Tibial nerve (tissue), 4 donors: ENCODE results near the gene BRMS1. TPM values are rescaled to one million over a fixed set of nuclear protein-coding genes. Genes with fewer than 3 reads are reported as not detected.
A peak's percentile ranks its signal among the peaks of the same experiment; 100 is the strongest.

ENCODE experiments used
- DNase-seq, 2 donors: peaks; one replicate each; pipeline ENCODE4 v3.0.0-alpha.2; 2019; ENCODE audit warnings: low spot score in 2 of 2
- H3K27ac ChIP-seq, 4 donors: fragments of 200-600 bp; sonication (generic) in 3 of 4; one replicate each; pipeline ENCODE4 v1.5.1; 2017 to 2019; ENCODE audit warnings: mild to moderate bottlenecking in 1 of 4
- H3K27me3 ChIP-seq, 2 donors: fragments of 200-600 bp; sonication (generic) in 1 of 2; one replicate each; pipeline versions ENCODE4 v1.5.1 to v1.6.0; 2017 to 2019
- H3K36me3 ChIP-seq, 3 donors: fragments of 200-600 bp; sonication (generic); one replicate each; pipeline ENCODE4 v1.5.1; 2018 to 2019
- H3K4me1 ChIP-seq, 4 donors: fragments of 200-600 bp; sonication (generic) in 3 of 4; one replicate each; pipeline ENCODE4 v1.5.1; 2017 to 2019
- H3K4me3 ChIP-seq, 4 donors: fragments of 200-600 bp; sonication (generic) in 3 of 4; one replicate each; pipeline ENCODE4 v1.5.1; 2017 to 2019; ENCODE audit warnings: mild to moderate bottlenecking in 1 of 4, moderate library complexity in 1 of 4
- H3K9me3 ChIP-seq, 4 donors: fragments of 200-600 bp; sonication (generic) in 3 of 4; one replicate each; pipeline ENCODE4 v1.5.1; 2017 to 2019
- CTCF ChIP-seq, 5 experiments: fragments of 200-600 bp in 3 of 5; fragments of 450-650 bp in 2 of 5; sonication (generic) in 3 of 5; IDR thresholded peaks; one replicate each; pipeline ENCODE4 v1.5.1; 2016 to 2019; ENCODE audit warnings: antibody characterized with exemption in 5 of 5, mild to moderate bottlenecking in 3 of 5, moderate library complexity in 2 of 5
- EP300 ChIP-seq, 2 donors: sonication (generic); formaldehyde crosslinking; IDR thresholded peaks; one replicate each; pipeline ENCODE4 v1.6.1; 2017; ENCODE audit warnings: antibody characterized with exemption in 2 of 2, mild to moderate bottlenecking in 1 of 2
- POLR2A ChIP-seq, 2 donors: fragments of 450-650 bp; IDR thresholded peaks; one replicate each; pipeline ENCODE4 v1.6.1; 2017; ENCODE audit warnings: antibody characterized with exemption in 2 of 2, mild to moderate bottlenecking in 2 of 2, moderate library complexity in 2 of 2
- WGBS, 2 donors: methylation state at CpG; one replicate each; pipeline ENCODE4 v1.1.5; 2018; 5-methylcytosine and 5-hydroxymethylcytosine counted together
- total RNA-seq, 4 donors: library from RNA; depleted of rRNA; stranded (reverse); fragments of >200 nt; gene quantifications; one replicate each; pipeline ENCODE4 v1.1.0, GENCODE V29; 2016

BRMS1 gene
- total RNA-seq, 4 donors from 2014 or later, result 27.2 to 44.7 (median 34.8) TPM

GRCh38 chr11:66315498-66315885 lies 29.4 kb downstream of the BRMS1 start:
- 63 to 76% methylated on average over 14 of the region's 14 CpGs for WGBS, 2 donors
- peaks cover 0 to 67% (median 37%) of the 10 kb centered on the region in 4 donors for H3K4me1 ChIP-seq
- H3K9me3 ChIP-seq, result no peaks in the 10 kb centered on the region
- H3K27ac ChIP-seq, result peak overlapping the region; percentile 29 to 89 (median 80)
- peak overlapping the region; percentile 39 to 57 (median 51) for H3K4me3 ChIP-seq
- DNase-seq, result no peak
- peaks cover 0 to 5% of the 10 kb centered on the region in 2 donors for H3K27me3 ChIP-seq
- TF ChIP-seq CTCF (IDR thresholded peaks at IDR 0.05) (no peak), EP300 (IDR thresholded peaks at IDR 0.05) (no peak), POLR2A (IDR thresholded peaks at IDR 0.05) (no peak)
- no peaks in the 10 kb centered on the region for H3K36me3 ChIP-seq

- Histone ChIP-seq H3K27me3 (peaks cover 0 to 5% of the 10 kb centered on the region in 2 donors), H3K36me3 (no peaks in the 10 kb centered on the region), H3K4me3 (peak overlapping the region; percentile 8 to 57 (median 51)), H3K4me1 (peaks cover 0 to 67% (median 37%) of the 10 kb centered on the region in 4 donors), H3K9me3 (no peaks in the 10 kb centered on the region), H3K27ac (peak overlapping the region; percentile 5 to 89 (median 88))
- no peak for TF ChIP-seq POLR2A (IDR thresholded peaks at IDR 0.05)
- TF ChIP-seq CTCF (IDR thresholded peaks at IDR 0.05), result no peak
- TF ChIP-seq EP300 (IDR thresholded peaks at IDR 0.05), result no peak
- WGBS, 2 donors, result 61 to 73% methylated on average over 9 to 17 of the region's 17 CpGs
- no peak for DNase-seq
These were observed 30.1 kb downstream of the BRMS1 start for GRCh38 chr11:66314561-66315497.

GRCh38 chr11:66314186-66314501 lies 30.8 kb downstream of the BRMS1 start:
- Histone ChIP-seq H3K27ac (peak overlapping the region; percentile 44 to 89 (median 88)), H3K4me1 (peaks cover 0 to 67% (median 36%) of the 10 kb centered on the region in 4 donors), H3K36me3 (no peaks in the 10 kb centered on the region), H3K27me3 (peaks cover 0 to 5% of the 10 kb centered on the region in 2 donors), H3K4me3 (peak overlapping the region in 3 of 4 donors; percentile 8 to 57 (median 50)), H3K9me3 (no peaks in the 10 kb centered on the region)
- WGBS, 2 donors, result 44 to 84% methylated on average over 1 of the region's 1 CpG
- no peak for DNase-seq
- no peak for TF ChIP-seq CTCF (IDR thresholded peaks at IDR 0.05)
- TF ChIP-seq POLR2A (IDR thresholded peaks at IDR 0.05), result no peak
- no peak for TF ChIP-seq EP300 (IDR thresholded peaks at IDR 0.05)

GRCh38 chr11:66313321-66314185 lies 31.4 kb downstream of the BRMS1 start:
- Histone ChIP-seq H3K36me3 (no peaks in the 10 kb centered on the region), H3K27me3 (peaks cover 0 to 5% of the 10 kb centered on the region in 2 donors), H3K9me3 (no peaks in the 10 kb centered on the region), H3K4me3 (peak overlapping the region; percentile 35 to 57 (median 54)), H3K27ac (peak overlapping the region; percentile 44 to 89 (median 88)), H3K4me1 (peaks cover 0 to 62% (median 32%) of the 10 kb centered on the region in 4 donors)
- 22 to 38% methylated on average over 18 to 30 of the region's 38 CpGs for WGBS, 2 donors
- DNase-seq, result no peak
- TF ChIP-seq POLR2A (IDR thresholded peaks at IDR 0.05) (no peak), CTCF (IDR thresholded peaks at IDR 0.05) (peak in 1 of 5 experiments; percentile 11)
